ENCODE data around the gene CBX6. TPM values are rescaled to one million over a fixed set of nuclear protein-coding genes. Genes with fewer than 3 reads are reported as not detected.
"Not testable (repeated sequence)": the region's sequence is repeated elsewhere in the genome, so short reads cannot be mapped to it uniquely, and the experiment has no call there.

CBX6 gene
- 5.6 TPM for total RNA-seq

- ATAC-seq = peak; percentile 58
Measured at GRCh38 chr22:38872172-38872830, at the start of gene CBX6. Gene CBX6 (minus strand): TSS chr22:38872216. CDS start chr22:38872190, 26 bp downstream.

DNA sequence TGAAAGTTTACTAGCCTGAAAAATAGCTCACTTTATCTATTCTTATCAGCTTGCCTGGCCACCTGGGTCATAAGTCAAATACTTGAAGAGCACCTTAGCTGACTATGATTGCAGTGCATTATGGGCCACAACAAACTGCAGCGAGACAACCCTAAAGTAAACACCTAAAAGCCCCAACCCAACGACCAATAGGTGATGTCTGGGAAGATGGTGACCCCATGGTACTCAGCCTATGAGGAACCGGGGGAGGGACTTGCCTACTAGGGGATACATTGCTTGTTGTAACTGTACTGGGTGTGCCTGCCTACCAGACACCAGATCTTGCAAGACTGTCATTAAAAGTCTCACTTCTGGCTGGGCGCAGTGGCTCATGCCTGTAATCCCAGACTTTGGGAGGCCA, 49.8 kb upstream of the CBX6 start:
- ATAC-seq = no peak

DNA sequence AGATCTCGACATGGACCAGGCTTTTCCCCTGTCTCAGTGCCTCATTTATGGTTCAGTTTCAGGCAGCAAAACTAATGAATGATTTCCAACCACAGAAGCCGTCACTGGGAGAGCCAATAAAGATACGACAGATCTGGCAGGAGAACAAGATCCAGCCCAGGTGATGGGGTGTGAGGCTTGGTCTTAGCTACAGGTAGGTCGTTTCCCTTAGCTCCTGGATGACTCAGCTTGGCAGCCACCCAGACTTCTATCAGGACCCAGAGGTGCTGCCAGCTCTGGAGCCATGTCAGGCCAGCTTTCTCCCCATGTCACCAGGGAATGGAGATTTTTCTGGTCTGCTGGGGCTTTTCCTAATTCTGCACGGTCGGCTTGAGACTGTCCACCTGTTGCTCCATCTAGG, 49.1 kb upstream of the CBX6 start:
- peak; percentile 73 for ATAC-seq

GRCh38 chr22:38919631-38920190, 47.7 kb upstream of the CBX6 start:
- no peak for ATAC-seq

DNA sequence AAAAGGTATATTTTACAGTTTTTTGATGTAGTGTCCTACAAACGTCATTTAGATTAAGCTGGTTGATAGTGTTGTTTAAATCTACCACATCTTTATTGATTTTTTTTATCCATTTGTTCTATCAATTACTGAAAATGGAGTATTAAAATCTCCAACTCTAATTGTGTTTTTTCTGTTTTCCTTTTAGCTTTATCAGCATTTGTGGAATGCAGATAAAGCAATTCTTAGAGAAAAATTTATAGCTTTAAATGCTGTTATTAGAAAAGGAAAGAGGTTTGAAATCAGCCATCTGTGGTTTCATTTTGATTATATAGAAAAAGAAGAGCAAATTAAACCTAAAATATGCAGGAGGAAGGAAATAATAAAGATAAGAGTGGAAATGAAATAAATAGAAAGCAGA, 39.4 kb upstream of the CBX6 start:
- ATAC-seq = no peak

- no peak for ATAC-seq
Measured at GRCh38 chr22:38907767-38908166, 35.8 kb upstream of the CBX6 start.

- no peak for ATAC-seq
Measured at GRCh38 chr22:38906052-38906451, 34.0 kb upstream of the CBX6 start.

DNA sequence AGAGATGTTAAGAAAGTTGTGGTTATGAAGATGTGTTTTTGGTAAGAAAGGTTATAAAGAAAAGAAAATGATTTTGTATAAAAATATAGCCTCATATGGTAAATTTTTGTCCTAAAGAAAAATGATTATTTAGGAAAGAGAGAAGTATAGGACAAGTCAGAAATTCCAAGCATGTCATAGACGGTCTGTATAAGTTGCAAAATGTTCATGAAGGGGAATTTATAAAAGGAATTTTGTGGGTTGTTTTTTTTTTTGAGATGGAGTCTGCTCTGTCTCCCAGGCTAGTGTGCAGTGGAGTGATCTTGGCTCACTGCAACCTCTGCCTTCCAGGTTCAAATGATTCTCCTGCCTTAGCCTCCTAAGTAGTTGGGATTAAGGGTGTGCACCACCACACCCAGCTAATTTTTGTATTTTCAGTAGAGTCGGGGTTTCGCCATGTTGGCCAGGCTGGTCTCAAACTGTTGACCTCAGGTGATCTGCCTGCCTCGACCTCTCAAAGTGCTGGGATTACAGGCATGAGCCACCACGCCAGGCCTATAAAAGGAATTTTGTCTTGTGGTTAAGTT, 32.1 kb upstream of the CBX6 start:
- not testable (repeated sequence) for ATAC-seq

GRCh38 chr22:38901111-38901641, 29.2 kb upstream of the CBX6 start:
- no peak for ATAC-seq

DNA sequence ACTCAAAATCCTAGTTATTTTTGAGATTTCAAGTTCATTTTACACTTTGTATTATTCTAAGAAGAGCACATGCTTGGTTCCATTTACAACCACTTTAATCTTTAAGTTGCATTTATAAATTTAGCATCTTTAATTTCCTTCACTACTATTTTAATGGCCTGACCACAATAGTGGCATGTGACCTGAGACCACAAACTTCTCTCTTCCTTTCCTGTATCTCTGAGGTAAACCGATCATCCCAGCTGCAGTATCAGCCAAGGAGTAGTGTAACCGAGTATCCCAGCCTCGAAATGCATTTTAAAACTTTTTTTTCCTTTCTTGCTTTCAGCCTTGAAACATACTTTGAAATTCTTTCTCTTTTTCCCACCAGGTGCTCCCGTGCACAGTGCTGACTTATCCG, 28.7 kb upstream of the CBX6 start:
- ATAC-seq = no peak

DNA sequence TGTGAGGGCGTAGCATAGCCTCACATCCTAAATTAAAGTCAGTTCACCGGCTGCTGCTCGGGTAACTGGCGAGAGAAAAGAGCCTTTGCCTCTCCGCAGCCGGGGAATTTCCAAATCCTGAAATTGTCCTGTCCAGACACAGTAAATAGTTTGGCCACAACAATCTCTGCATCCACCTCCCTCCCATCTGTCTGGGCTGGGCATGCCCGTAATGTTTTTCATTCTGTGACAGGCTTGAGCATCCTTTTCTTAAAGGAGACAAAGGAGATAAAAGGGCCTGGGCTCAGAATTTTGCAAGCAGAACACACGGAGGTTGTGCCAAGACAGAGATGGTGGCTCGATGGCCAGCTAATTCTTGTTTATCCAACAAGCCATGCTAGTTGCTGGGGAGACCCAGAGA, 19.2 kb upstream of the CBX6 start:
- no peak for ATAC-seq

- ATAC-seq = no peak
Measured at GRCh38 chr22:38890377-38890776, 18.4 kb upstream of the CBX6 start.

GRCh38 chr22:38886333-38886732, 14.3 kb upstream of the CBX6 start:
- no peak for ATAC-seq

DNA sequence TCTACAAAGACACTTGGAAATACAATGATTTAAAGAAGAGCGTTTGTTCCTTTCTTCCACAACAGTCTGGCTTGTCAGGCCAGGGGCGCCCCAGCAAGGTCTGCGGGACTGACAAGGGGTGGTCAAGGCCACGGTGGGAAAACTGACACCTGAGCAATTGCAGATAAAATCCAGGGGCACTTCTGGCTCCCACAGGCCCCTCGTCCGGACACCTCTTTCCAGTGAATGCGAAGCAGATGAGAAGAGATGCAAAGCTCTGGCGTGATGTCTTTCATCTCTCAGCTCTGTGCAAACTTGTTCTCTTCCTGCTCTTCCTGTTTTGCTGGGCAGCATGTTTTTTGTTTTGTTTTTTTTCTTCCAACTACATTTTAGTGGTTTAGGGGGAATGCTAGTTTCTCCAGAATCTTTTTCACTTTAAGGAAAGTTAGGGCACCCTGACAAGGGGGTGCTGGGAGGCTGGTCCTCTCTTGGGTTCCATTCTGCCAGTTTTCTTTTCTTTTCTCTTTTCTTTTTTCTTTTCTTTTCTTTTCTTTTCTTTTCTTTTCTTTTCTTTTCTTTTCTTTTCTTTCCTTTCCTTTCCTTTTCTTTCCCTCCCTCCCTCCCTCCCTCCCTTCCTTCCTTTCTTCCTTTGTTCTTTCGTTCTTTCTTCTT, 11.1 kb upstream of the CBX6 start:
- no peak for ATAC-seq

GRCh38 chr22:38881997-38882879, 10.2 kb upstream of the CBX6 start:
- peak; percentile 34 for ATAC-seq

- no peak for ATAC-seq
Measured at GRCh38 chr22:38881464-38881871, 9.5 kb upstream of the CBX6 start.

GRCh38 chr22:38879961-38880360, 7.9 kb upstream of the CBX6 start:
- no peak for ATAC-seq

DNA sequence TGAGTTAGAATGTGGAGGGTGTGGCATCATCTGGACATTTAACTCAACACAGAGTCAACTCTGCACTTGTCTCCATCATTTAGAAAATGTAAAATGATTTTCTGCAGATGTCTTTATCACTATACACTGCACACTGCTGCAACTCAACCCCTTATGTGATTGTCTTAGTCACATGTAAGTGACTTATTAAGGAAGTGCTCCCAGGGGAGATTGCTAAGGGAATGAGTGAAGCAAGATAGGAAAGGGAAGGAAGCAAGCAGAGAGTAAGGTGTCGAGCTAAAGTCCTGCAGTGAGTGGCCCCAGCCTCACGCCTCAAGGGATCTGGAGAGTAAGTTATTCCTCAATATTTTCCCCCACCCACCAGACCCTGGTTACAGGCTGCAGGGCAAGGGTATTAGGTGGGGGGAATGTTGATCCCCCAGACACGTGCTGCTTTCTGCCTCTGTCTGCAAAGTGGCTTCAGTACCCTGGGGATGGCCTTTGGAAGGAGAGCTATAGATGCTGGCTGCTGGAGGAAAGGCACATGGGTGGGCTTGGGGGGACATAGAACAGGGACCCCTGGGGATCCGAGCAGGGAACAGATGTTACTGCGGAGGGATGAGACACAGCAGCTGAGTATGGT, 7.2 kb upstream of the CBX6 start:
- no peak for ATAC-seq

- no peak for ATAC-seq
Measured at GRCh38 chr22:38878001-38878400, 6.0 kb upstream of the CBX6 start.

GRCh38 chr22:38874529-38875222, 2.7 kb upstream of the CBX6 start:
- no peak for ATAC-seq
